Activated CD8-positive, alpha-beta memory T cell treated with anti-CD3 and anti-CD28 coated beads, Interleukin-2, amount 50 U/mL, for 24 hours (primary cell): ENCODE results near the gene ZDHHC24.

Source experiments
- DNase-seq: peaks from one replicate; pipeline ENCODE4 v3.0.0-alpha.2; 2020; ENCODE audit errors: extremely low read depth

The ZDHHC24 gene

GRCh38 chr11:66494935-66495334, 50.9 kb downstream of the ZDHHC24 start:
- DNase-seq = no peak

- DNase-seq = no peak
Measured at GRCh38 chr11:66494458-66494857, 51.4 kb downstream of the ZDHHC24 start.

- DNase-seq = no peak
Measured at GRCh38 chr11:66493130-66493529, 52.7 kb downstream of the ZDHHC24 start.

- no peak for DNase-seq
Measured at GRCh38 chr11:66492161-66492865, 53.5 kb downstream of the ZDHHC24 start.

GRCh38 chr11:66491315-66491935, 54.4 kb downstream of the ZDHHC24 start:
- DNase-seq = no peak

- DNase-seq = no peak
Measured at GRCh38 chr11:66489636-66490035, 56.2 kb downstream of the ZDHHC24 start.

GRCh38 chr11:66488957-66489356, 56.9 kb downstream of the ZDHHC24 start:
- no peak for DNase-seq

- DNase-seq = no peak
Measured at GRCh38 chr11:66484806-66485380, 61.0 kb downstream of the ZDHHC24 start.

- peak; percentile 83 for DNase-seq
Measured at GRCh38 chr11:66480117-66480938, 65.5 kb downstream of the ZDHHC24 start, which contains the start of gene DPP3. Gene DPP3 (plus strand): TSS chr11:66480434. CDS start chr11:66482201, 1,767 bp downstream.

- no peak for DNase-seq
Measured at GRCh38 chr11:66479394-66480116, 66.3 kb downstream of the ZDHHC24 start.

- no peak for DNase-seq
Measured at GRCh38 chr11:66478729-66479393, 67.0 kb downstream of the ZDHHC24 start.

GRCh38 chr11:66477263-66478201, 68.3 kb downstream of the ZDHHC24 start:
- no peak for DNase-seq

GRCh38 chr11:66476841-66477251, 69.0 kb downstream of the ZDHHC24 start:
- DNase-seq = no peak

GRCh38 chr11:66476173-66476840, 69.5 kb downstream of the ZDHHC24 start:
- no peak for DNase-seq

GRCh38 chr11:66475349-66476172, 70.3 kb downstream of the ZDHHC24 start:
- DNase-seq = no peak

- no peak for DNase-seq
Measured at GRCh38 chr11:66473608-66474515, 72.0 kb downstream of the ZDHHC24 start.

- DNase-seq = no peak
Measured at GRCh38 chr11:66473167-66473566, 72.7 kb downstream of the ZDHHC24 start.
